Keratinocyte (primary cell): Measurements from ENCODE around the gene ALS2. TPM values are rescaled to one million over a fixed set of nuclear protein-coding genes. Genes with fewer than 3 reads are reported as not detected.
"Not testable (repeated sequence)": the region's sequence is repeated elsewhere in the genome, so short reads cannot be mapped to it uniquely, and the experiment has no call there.

Experiments used
- DNase-seq: peaks from one replicate; pipeline ENCODE4 v3.0.0-alpha.2; 2011; ENCODE audit warnings: low read depth, missing footprints, low spot score
- FAIRE-seq: peaks from 2 replicates; lab custom pipeline; 2011; peaks lifted over from hg19 to GRCh38; lab: Jason Lieb, UNC
- H2AFZ ChIP-seq: 2 replicates; pipeline ENCODE4 v1.6.0; 2012; ENCODE audit warnings: low read length, control low read depth, inconsistent platforms; ENCODE audit not compliant: control insufficient read depth
- H3K27ac ChIP-seq: 2 replicates; pipeline ENCODE4 v1.5.1; 2011; ENCODE audit warnings: low read length; ENCODE audit not compliant: control insufficient read depth, insufficient read depth
- H3K27me3 ChIP-seq: 3 replicates; pipeline ENCODE4 v1.6.0; 2011; ENCODE audit warnings: low read length; ENCODE audit not compliant: control insufficient read depth, insufficient read depth; ENCODE audit errors: extremely low read depth
- H3K36me3 ChIP-seq, 2 experiments: 2 replicates in 1 of 2; 3 replicates in 1 of 2; pipeline ENCODE4 v1.5.1; 2011; ENCODE audit warnings: low read length in 2 of 2, mild to moderate bottlenecking in 1 of 2; ENCODE audit not compliant: control insufficient read depth in 2 of 2, insufficient read depth in 2 of 2; ENCODE audit errors: extremely low read depth in 1 of 2
- H3K4me1 ChIP-seq: 3 replicates; pipeline ENCODE4 v1.5.1; 2011; ENCODE audit warnings: low read length; ENCODE audit not compliant: control insufficient read depth, insufficient read depth; ENCODE audit errors: extremely low read depth
- H3K4me2 ChIP-seq: 3 replicates; pipeline ENCODE4 v1.6.0; 2011; ENCODE audit warnings: low read depth, low read length; ENCODE audit not compliant: control insufficient read depth, insufficient read depth; ENCODE audit errors: extremely low read depth
- H3K4me3 ChIP-seq, 3 experiments: fragments of 200-600 bp in 1 of 3; sonication (generic) in 1 of 3; 2 replicates in 2 of 3; 3 replicates in 1 of 3; pipeline ENCODE4 v1.5.1; 2011 to 2016; ENCODE audit warnings: low read length in 3 of 3, mild to moderate bottlenecking in 3 of 3, control low read depth in 2 of 3, inconsistent platforms in 1 of 3, low read depth in 1 of 3, mixed read lengths in 1 of 3, mixed run types in 1 of 3, moderate library complexity in 1 of 3; ENCODE audit not compliant: control insufficient read depth in 2 of 3, insufficient read depth in 2 of 3; ENCODE audit errors: extremely low read depth in 1 of 3
- H3K79me2 ChIP-seq: 2 replicates; pipeline ENCODE4 v1.6.0; 2012; ENCODE audit warnings: low read length; ENCODE audit not compliant: control insufficient read depth, insufficient read depth
- H3K9ac ChIP-seq: 3 replicates; pipeline ENCODE4 v1.6.0; 2011; ENCODE audit warnings: low read length; ENCODE audit not compliant: control insufficient read depth, insufficient read depth; ENCODE audit errors: extremely low read depth
- H3K9me1 ChIP-seq: 3 replicates; pipeline ENCODE4 v1.6.0; 2011; ENCODE audit warnings: low read length; ENCODE audit not compliant: control insufficient read depth, insufficient read depth; ENCODE audit errors: extremely low read depth
- H3K9me3 ChIP-seq: 2 replicates; pipeline ENCODE4 v1.5.1; 2012; ENCODE audit warnings: low read depth, low read length; ENCODE audit not compliant: control insufficient read depth
- H4K20me1 ChIP-seq: 3 replicates; pipeline ENCODE4 v1.6.0; 2011; ENCODE audit warnings: low read length; ENCODE audit not compliant: control insufficient read depth, insufficient read depth; ENCODE audit errors: extremely low read depth
- CTCF ChIP-seq, 3 experiments: IDR thresholded peaks in 1 of 3; conservative IDR thresholded peaks in 1 of 3; optimal IDR thresholded peaks in 1 of 3; 2 replicates in 2 of 3; 3 replicates in 1 of 3; pipeline versions ENCODE3 to v1.5.1; 2011; ENCODE audit warnings: low read length in 3 of 3, mild to moderate bottlenecking in 3 of 3, moderate library complexity in 2 of 3, control low read depth in 1 of 3, inconsistent platforms in 1 of 3; ENCODE audit not compliant: insufficient read depth in 2 of 3; ENCODE audit errors: extremely low read depth in 1 of 3
- EZH2 ChIP-seq: IDR thresholded peaks from one replicate; pipeline ENCODE4 v1.6.1; 2012; ENCODE audit warnings: inconsistent platforms, mild to moderate bottlenecking, low read length, moderate library complexity
- dilution Hi-C: fragments of 300-500 bp; cut with MboI; formaldehyde crosslinking; loops from one replicate; pipeline ENCODE4 v1.7.0; 2020; ENCODE audit warnings: low sequenced_read_pairs; ENCODE audit not compliant: extremely low pct_ligation_motif_present
- polyA plus RNA-seq, 5 experiments: library from polyadenylated mRNA; depleted of rRNA in 3 of 5; stranded (reverse) in 3 of 5; stranded (forward) in 1 of 5; unstranded in 1 of 5; fragments of >200 nt; gene quantifications; 1 replicate in 1 of 5; 2 replicates in 3 of 5; 3 replicates in 1 of 5; pipeline versions ENCODE4 v1.2.1 to v1.2.3, GENCODE V29; 2011 to 2012; ENCODE audit warnings: missing spikeins in 2 of 5, low read depth in 1 of 5, low replicate concordance in 1 of 5

The ALS2 gene
- polyA plus RNA-seq, 1 donor (not counting 4 experiments of a cell fraction or from before 2014, with no cell fraction given): 25.8 TPM

GRCh38 chr2:201674298-201674697 is 106.4 kb downstream of the ALS2 start:
- Histone ChIP-seq H3K79me2 (no peaks in the 10 kb centered on the region), H3K4me3 (no peak overlapping the region), H2AFZ (no peak overlapping the region), H3K36me3 (no peaks in the 10 kb centered on the region), H3K9me3 (no peaks in the 10 kb centered on the region), H3K4me1 (no peaks in the 10 kb centered on the region), H3K27me3 (no peaks in the 10 kb centered on the region), H3K27ac (no peak overlapping the region), H3K9me1 (no peaks in the 10 kb centered on the region), H3K9ac (no peak overlapping the region), H4K20me1 (no peaks in the 10 kb centered on the region), H3K4me2 (no peak overlapping the region)
- dilution Hi-C loops: no loop called here
- TF ChIP-seq EZH2: no peak
- no peak for TF ChIP-seq CTCF (optimal IDR thresholded peaks at IDR 0.05 in 1 of 3, IDR thresholded peaks at IDR 0.05 in 1 of 3, conservative IDR thresholded peaks at IDR 0.05 in 1 of 3; ENCODE audit: extremely low read depth in 1 of 3, insufficient read depth in 2 of 3, low read length in 3 of 3)
- DNase-seq: no peak
- no peak for FAIRE-seq

GRCh38 chr2:201673546-201673945 is 107.2 kb downstream of the ALS2 start:
- Histone ChIP-seq H3K36me3 (no peaks in the 10 kb centered on the region), H3K4me1 (no peaks in the 10 kb centered on the region), H3K9ac (no peak overlapping the region), H3K4me3 (no peak overlapping the region), H4K20me1 (no peaks in the 10 kb centered on the region), H3K9me1 (no peaks in the 10 kb centered on the region), H3K27me3 (no peaks in the 10 kb centered on the region), H3K4me2 (no peak overlapping the region), H2AFZ (no peak overlapping the region), H3K79me2 (no peaks in the 10 kb centered on the region), H3K9me3 (no peaks in the 10 kb centered on the region), H3K27ac (no peak overlapping the region)
- FAIRE-seq (no peak), DNase-seq (no peak)
- dilution Hi-C loops: no loop called here
- TF ChIP-seq EZH2: no peak
- no peak for TF ChIP-seq CTCF (optimal IDR thresholded peaks at IDR 0.05 in 1 of 3, IDR thresholded peaks at IDR 0.05 in 1 of 3, conservative IDR thresholded peaks at IDR 0.05 in 1 of 3; ENCODE audit: extremely low read depth in 1 of 3, insufficient read depth in 2 of 3, low read length in 3 of 3)

- H3K79me2 ChIP-seq, H3K27ac ChIP-seq, H3K4me2 ChIP-seq, FAIRE-seq, H2AFZ ChIP-seq, H3K4me1 ChIP-seq, DNase-seq, H3K27me3 ChIP-seq, H3K9ac ChIP-seq, H3K9me1 ChIP-seq, H3K9me3 ChIP-seq, H3K36me3 ChIP-seq, dilution Hi-C loops, H4K20me1 ChIP-seq, H3K4me3 ChIP-seq: not testable (repeated sequence)
Observed at GRCh38 chr2:201671205-201671604, 109.5 kb downstream of the ALS2 start.
